HTERT RPE-1 (cell line): Measurements from ENCODE around the gene CRISPLD2.
"Not testable (repeated sequence)": the region's sequence is repeated elsewhere in the genome, so short reads cannot be mapped to it uniquely, and the experiment has no call there.

Source experiments
- in situ Hi-C: fragments of 300-500 bp; cut with MboI; formaldehyde crosslinking; loops from 4 replicates; pipeline ENCODE4 v1.14.3; 2020; ENCODE audit warnings: low sequenced_read_pairs

Gene CRISPLD2

DNA sequence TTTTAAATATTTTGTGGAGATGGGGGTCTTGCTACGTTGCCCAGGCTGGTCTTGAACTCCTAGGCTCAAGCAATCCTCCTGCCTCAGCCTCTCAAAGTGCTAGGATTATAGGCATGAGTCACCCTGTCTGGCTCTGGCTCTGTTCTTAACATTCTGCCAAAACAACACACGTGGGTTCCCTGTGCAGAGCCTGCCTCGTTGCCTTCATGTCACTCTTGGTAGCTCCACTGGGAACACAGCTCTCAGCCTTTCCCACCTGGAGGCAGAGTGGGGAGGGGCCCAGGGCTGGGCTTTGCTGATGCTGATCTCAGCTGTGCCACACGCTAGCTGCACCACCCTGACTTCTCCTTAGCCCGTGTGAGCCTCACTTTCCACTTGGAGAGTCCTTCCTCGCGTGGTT, 19.3 kb downstream of the CRISPLD2 start:
- in situ Hi-C loops: no loop called here

DNA sequence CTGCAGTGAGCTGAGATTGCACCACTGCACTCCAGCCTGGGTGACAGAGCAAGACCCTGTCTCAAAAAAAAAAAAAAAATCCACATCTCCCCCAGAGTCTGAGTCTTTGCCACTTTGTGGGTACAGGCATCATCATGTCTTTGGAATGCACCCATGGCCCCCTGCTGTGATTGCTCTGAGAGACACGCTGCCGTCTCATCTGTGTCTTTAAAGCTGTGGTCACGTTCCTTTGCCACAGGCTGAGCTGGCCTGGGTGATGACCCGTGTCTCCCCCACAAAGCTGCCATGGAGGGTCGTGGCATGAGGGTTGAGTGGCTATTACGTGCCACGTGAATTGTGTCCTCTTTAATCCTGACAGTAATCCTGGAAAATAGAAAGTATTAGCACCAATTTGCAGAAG, 20.2 kb downstream of the CRISPLD2 start:
- in situ Hi-C loops: no loop called here

DNA sequence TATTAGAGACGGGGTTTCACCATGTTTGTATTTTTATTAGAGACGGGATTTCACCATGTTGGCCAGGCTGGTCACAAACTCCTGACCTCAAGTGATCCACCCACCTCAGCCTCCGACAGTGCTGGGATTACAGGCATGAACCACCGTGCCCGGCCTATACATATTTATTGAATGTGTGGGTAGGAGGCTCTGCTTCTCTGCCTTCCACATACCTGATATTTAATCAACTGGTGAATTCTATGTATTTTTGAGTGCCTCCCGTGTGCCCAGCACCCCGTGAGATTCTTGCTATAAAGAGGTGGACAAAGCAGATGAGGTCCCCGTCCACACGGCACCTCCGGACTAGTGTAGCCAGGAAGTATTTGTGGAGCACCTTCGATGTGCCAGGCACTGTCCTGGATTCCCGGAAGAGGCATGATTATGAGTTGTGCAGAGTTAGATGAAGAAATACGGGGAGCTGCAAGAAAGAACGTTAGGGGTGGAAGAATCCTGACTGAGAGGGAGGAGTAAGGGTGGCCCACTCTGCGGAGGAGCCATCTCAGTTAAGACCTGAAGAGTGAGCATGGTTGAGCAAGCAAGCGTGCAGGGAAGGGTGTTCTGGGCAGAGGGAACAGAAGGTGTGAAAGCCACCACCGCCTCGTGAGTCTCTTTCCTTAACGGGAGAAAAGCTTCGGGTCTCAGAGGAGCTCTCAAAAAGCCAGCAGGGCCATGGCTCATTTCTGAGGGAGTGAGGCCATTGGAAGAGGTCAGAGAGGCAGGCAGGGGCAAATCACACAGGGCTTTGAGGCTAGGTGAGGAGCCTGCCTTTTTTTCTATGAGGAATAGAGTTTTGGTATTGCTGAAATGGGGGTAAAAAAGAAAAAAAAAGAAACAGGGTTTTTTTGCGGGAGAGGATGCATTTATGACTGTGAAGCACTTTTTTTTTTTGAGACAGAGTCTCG, 21.2 kb downstream of the CRISPLD2 start:
- in situ Hi-C loops: no loop called here

DNA sequence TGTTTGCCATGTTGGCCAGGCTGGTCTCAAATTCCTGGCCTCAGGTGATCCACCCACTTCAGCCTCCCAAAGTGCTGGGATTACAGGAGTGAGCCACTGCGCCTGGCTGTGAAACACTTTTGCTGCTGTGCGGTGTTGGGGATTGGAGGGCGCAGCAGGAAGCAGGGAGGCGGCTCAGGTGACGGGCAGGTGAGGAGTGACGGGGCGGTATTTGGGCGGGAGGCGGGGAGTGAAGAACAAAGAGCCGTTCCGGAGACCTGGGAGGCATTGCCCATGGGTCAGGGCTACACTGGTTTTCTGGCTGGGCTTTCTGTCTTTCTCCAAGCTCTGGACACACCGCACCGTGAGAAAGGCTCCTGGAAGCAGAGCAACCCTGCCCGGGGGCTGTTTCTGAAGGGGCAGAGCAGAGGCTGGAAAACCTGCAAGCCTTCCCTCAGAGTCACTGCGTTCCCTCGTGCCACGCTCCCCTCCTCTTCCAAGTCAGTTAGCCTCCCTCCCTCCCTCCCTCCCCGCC, 22.1 kb downstream of the CRISPLD2 start:
- in situ Hi-C loops: no loop called here

DNA sequence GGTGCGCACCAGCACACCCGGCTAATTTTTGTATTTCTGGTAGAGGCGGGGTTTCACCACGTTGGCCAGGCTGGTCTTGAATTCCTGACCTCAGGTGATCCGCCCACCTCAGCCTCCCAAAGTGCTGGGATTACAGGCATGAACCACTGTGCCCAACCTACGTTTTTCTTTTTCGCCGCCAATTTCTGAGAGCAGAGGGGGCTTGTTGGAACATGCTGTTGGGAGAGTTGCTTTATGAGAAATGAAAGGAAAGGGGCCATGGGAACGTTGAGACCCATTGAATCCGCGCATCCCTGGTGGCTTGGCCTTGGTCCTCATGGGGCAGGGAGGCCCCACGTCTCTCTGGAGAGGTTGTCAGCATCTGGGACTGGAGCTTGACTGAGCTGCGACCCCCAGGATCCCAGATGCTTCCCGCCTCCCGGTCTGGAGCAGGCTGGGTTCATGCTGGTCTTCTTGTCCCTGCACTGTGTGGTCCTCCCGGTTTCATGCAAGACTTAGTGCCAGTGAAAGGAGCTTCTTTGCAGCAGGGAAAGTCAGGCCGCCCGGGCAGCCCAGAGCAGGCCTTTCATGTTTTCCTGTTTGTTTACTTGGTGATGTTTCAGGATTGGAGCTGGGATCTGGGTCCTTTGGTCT, 22.8 kb downstream of the CRISPLD2 start:
- in situ Hi-C loops: no loop called here

DNA sequence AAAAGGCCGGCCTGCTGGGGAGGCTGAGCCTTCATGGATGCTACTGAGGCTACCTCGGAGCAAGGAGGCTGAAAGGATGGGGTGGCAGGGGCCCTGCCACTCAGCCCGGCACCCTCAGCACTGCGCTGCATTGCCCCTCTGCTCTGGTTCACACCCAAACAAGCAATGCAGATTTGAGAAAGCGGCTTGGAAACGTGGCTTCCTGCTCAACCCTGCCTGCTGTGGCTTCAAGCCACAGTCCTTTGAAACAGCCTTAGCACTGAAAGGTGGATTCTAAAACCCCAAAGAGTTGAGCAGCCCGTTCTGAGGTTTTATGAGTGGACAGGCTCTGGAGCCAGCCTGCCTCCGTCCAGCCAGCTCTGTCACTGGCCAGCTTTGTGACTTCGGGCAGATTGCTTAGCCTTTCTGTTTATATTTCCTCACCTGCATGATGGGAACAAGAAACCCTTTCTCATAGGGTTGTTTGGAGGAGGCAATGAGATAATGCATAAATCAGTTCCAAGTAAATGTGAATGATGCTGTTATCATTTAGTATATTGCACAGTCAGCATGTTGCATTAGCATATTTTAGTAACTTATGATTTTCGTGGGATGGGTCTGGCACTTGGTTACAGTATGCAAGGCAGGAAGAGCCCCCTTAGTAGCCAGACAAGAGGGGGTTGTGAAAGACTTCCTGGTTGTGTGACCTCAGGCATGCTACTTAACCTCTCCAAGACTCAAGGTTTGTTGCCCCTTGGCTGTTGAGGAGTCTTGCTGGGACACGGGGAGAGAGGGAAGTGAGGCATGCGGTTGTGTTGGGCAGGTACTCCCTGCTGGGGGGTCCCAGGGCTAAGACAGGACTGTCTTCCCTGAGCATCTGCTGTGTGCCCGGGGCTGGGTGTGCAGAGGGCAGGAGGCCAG, 23.6 kb downstream of the CRISPLD2 start:
- in situ Hi-C loops: no loop called here

DNA sequence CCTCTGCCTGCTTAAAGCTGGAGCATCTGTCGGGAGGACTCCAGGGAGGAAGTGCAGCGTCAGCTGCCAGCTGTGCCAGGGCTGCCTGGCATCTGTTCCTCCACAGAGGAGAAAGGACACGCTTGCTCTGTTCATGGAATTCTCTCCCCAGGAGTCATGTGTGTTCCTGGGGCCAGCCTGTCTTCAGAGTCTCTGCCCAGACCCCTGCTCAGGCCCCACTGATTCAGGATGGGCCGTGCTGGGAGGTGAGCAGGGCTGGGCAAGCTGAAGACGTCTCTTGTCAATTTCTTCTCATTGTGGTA, 24.2 kb downstream of the CRISPLD2 start:
- in situ Hi-C loops: no loop called here

DNA sequence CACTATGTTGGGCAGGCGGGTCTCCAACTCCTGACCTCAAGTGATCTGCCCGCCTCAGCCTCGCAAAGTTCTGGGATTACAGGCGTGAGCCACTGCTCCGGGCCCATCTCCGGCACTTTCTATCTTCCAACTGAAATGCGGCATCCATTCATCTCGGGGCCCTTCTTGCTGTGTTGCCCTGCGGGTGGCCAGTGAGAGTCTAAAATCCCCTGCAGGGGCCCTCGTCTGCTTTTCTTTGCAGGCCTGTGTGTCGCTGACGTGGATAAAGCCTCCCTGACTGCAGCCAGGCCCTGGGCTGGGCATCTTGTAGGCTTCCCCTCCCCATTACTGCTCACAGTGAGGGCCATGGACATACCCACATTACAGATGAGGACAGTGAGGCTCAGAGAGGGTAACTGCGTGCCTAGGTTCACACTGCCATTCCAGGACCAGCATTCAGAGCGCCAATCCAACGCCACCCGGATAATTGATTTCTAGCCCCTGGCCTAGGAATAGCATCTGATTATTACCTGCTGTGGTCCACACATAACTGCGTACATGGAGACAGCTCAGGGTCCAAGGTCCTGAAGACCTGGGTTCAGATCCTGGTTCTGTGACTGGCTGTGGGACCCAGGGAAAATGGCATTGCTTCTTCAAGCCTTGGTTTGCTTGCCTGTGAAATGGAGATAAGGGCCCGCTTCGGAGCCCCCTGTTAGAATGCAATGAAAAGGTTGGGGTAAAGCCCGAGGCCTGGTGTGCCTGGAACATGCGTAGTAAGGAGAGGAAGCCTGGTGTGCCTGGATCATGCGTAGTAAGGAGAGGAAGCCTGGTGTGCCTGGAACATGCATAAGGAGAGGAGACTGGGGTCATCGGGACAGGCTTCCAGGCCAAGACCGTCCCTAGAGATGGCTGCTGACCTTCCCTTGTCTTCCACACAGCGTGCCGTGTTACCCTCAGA, 25.0 kb downstream of the CRISPLD2 start:
- in situ Hi-C loops: no loop called here

DNA sequence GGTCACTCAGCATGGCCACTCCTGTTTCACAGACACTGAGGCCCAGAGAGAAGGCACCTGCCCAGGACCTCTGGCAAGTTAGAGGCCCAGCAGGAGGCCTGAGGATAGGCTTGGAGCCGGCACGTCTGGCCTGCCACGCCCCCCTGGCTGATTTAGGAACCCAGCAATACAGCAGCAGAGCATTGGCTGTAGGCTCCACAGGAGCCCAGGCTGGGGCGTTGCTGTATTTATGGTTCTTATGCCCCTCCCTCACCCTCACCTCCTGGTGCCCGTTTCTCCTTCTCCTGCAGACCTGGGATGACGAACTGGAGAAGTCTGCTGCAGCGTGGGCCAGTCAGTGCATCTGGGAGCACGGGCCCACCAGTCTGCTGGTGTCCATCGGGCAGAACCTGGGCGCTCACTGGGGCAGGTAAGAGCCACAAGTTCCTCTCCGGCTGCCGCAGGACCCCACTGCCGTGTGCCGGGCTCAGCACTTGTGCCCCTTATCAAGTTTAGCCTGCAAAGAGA, 25.8 kb downstream of the CRISPLD2 start:
- in situ Hi-C loops: no loop called here

DNA sequence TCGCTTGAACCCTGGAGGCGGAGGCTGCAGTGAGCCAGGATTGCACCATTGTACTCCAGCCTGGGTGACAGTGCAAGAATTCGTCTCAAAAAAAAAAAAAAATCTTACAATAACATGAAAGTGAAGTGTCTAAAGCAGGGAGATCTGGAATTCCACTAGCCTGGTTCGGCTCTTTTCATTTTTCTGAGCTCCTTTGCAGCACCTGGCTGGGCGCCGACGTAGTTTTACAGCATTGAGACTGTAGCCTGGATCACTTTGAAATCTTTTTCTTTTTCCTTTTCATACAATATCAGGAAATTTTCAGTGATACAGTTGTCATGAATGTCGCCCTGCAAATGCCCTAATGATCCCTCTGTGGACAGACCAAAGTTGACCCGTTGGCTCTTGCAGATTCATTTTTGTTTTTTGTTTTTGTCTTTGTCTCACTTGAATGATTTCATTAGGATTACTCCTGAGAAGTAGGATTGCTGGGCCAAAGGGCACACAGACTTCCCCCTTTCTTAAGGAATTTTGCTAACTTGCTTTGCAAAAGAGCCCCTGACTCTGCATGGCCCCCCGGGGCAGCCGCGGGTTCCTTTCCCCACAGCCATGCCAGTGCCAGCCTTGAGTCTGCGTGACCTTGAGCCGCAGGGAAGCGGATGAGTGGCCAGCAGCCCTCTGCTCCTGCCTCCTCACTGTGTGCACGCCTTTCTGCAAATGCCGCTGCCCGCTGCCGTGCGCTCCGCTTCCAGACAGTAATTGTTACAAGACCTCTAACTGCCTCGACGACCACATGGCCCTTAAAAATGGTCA, 28.0 kb downstream of the CRISPLD2 start:
- in situ Hi-C loops: no loop called here

DNA sequence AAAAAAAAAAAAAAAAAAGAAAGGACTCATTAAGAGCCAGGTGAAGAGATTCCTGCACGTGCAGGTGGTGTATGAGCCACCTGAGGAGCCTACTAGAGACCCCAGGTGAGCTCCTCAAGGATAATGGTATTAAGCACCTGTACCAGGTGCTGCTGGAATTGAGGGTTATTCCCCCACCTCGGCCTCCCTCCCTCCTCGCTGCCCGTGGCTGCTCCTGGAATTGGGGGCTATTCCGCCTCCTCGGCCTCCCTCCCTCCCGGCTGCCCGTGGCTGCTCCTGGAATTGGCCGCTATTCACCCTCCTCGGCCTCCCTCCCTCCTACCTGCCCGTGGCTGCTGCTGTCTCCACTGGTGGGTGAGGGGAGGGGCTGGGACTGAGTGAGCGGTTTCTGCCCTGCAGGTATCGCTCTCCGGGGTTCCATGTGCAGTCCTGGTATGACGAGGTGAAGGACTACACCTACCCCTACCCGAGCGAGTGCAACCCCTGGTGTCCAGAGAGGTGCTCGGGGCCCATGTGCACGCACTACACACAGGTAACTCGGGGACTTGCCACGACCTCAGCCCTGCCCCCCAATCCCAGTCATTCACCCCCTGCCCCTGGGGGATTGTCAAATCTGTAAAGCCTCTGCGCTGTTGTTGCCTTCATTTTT, 29.3 kb downstream of the CRISPLD2 start:
- in situ Hi-C loops: no loop called here

DNA sequence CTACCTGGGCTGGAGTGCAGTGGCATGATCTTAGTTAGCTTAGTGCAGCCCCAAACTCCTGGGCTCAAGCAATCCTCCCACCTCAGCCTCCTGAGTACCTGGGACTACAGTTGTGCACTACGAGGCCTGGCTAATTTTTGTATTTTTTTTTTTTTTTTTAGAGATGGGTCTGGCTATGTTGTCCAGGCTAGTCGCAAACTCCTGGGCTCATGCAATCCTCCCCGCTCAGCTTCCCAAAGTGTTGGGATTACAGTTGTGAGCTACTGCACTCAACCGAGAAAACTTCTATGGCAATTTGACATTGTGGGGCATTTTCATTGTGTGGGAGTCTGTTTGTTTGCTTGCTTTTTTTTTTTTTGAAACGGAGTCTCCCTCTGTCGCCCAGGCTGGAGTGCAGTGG, 30.0 kb downstream of the CRISPLD2 start:
- in situ Hi-C loops: no loop called here

DNA sequence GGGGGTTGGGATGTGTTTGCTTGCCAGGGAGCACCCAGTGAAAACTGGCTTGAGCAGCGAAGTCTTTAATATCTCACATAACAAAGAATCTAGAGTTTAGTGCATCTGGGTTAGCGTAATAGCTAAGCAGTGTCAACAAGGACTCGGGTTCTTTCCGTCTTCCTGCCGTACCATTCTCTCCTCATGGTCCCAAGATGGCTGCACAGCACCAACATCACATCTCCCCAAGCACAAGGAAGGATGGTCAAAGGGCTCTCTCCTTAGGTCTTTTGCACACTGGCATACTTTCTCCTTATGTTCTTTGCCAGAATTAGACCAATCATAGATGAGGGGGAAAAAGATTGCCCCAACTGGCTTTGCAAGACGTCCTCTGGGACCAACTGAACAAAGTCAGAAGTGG, 30.9 kb downstream of the CRISPLD2 start:
- in situ Hi-C loops: no loop called here

DNA sequence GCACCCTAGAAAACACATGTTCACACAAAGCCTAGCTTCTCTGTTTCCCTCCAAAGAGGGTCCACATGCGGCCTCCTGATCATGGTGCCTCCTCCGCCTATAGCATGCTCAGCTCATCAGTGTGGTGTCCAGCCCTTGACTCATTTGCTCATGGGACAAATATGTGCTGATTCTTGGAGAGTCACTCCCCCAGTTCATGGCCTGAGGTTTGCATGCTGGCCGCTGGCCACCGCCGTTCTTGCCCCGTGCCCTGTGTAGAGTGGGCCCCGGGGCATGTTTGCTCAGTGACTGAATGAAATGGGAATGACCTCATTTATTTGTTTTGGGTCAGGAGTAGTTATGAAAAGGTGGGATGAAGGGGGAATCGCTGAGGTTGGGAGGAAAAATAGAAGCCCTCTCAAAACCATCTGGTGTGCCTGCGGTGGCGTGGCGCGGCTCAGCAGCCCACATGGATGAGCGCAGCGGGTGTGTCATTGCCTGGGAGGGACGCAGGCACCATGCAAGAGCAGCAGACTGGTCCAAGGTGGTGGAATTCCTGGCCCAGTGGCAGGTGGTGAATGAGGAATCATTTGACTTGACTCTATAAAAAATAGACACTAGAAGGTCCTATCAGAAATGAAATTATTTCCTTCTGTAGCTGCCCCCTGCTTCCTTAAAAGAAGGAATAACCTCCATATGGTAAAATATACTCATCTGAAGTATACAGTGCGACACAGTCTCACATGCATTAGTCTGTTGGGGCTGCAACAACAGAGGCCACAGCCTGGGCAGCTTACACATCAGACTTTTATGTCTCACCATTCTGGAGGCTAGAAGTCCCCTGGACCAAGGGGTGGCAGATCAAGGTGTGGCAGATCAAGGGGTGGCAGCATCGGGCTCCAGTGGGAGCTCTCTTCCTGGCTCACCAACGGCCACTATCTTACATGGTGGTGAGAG, 31.7 kb downstream of the CRISPLD2 start:
- in situ Hi-C loops: no loop called here

DNA sequence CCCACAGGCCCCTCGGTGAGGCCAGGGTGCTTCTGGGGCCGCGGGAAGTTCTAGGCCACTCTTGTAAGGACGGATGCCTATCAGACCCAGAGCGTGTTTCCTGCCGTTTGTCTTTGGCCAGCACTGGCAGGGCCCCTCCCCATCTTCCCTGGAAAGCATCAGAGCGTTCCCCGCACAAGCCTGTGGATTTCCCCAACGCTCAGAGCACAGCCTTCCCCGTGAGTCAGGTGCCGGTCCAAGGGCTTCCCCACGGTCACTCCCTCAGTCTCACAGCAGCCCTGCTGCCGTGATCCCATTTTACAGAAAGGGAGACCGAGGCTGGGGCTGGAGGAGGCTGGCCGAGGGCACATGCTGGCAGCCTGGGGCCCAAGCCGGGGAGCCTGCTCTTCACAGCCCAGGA, 33.7 kb downstream of the CRISPLD2 start:
- in situ Hi-C loops: no loop called here

DNA sequence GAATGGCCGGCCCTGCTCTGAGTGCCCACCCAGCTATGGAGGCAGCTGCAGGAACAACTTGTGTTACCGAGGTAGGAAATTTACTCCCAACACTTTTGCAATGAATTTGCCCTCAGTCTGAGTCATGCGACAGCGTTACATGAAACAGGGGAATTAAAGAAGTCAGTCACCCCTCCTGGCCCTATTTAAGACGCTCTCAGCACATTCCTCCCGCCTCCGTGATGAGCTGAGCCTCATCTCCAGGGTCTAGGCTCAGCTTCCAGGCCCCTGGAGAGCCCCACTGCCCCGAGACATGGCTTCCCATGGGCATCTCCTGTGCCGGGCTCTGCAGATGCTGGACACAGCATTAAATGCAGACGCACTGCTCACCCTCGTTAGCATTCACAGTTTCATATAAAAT, 35.0 kb downstream of the CRISPLD2 start:
- in situ Hi-C loops: no loop called here

DNA sequence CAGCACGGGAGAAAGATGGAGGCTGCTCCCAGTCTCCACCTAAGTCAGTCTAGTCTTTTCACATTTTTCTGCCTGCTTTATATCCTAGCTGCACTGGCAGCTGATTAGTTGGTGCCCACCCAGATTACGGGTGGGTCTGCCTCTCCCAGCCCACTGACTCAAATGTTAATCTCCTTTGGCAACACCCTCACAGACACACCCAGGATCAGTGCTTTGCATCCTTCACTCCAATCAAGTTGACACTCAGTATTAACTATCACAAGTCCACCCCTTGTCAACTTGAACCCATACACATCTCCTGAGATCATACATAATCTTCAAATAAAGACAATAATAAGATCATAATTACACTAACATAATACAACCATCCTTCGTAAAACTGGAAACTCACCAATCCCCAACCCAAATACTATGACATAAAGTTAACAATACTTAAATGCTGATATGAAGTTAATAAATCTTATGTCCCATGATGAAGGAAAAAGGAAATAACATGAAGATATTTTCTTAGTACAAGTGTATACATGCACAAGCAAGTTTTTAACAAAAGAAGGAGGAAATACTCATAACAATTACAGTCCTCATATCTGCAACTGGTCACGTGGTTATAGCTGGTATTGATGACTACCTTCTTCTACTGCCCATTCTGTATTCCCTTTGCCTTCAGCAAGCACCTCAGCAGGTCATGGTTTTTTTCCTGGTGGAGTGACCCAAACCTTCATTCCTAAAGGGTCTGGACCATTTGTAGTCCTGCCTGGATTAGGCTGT, 35.8 kb downstream of the CRISPLD2 start:
- in situ Hi-C loops: not testable (repeated sequence)
